ENCODE measurements around the gene SLAMF6. TPM values are rescaled to one million over a fixed set of nuclear protein-coding genes. Genes with fewer than 3 reads are reported as not detected.

Gene SLAMF6
- polyA plus RNA-seq, 1 donor (not counting 4 experiments of a cell fraction or from before 2014, with no cell fraction given), result not detected

GRCh38 chr1:160520999-160521398 lies 2.1 kb downstream of the SLAMF6 start:
- DNase-seq (ENCODE audit: low read depth, low spot score) (no peak), FAIRE-seq (no peak)
- no peaks in the 10 kb centered on the region for H3K9me3 ChIP-seq (ENCODE audit: control insufficient read depth, low read depth, low read length)
- no peaks in the 10 kb centered on the region for H3K27me3 ChIP-seq (ENCODE audit: control insufficient read depth, extremely low read depth, insufficient read depth, low read length)
- no peak overlapping the region for H2AFZ ChIP-seq (ENCODE audit: control insufficient read depth, low read length)
- H3K36me3 ChIP-seq (ENCODE audit: control insufficient read depth in 2 of 2, extremely low read depth in 1 of 2, insufficient read depth in 2 of 2, low read length in 2 of 2), result no peaks in the 10 kb centered on the region
- peaks cover 17% of the 10 kb centered on the region for H3K4me1 ChIP-seq (ENCODE audit: control insufficient read depth, extremely low read depth, insufficient read depth, low read length)
- peak overlapping the region; percentile 18 for H3K4me2 ChIP-seq (ENCODE audit: control insufficient read depth, extremely low read depth, insufficient read depth, low read depth, low read length)
- H3K9ac ChIP-seq (ENCODE audit: control insufficient read depth, extremely low read depth, insufficient read depth, low read length), result no peak overlapping the region
- TF ChIP-seq EZH2 (IDR thresholded peaks at IDR 0.05; ENCODE audit: low read length), result no peak
- no peak for TF ChIP-seq CTCF (optimal IDR thresholded peaks at IDR 0.05 in 1 of 3, IDR thresholded peaks at IDR 0.05 in 1 of 3, conservative IDR thresholded peaks at IDR 0.05 in 1 of 3; ENCODE audit: extremely low read depth in 1 of 3, insufficient read depth in 2 of 3, low read length in 3 of 3)
- H4K20me1 ChIP-seq (ENCODE audit: control insufficient read depth, extremely low read depth, insufficient read depth, low read length), result no peaks in the 10 kb centered on the region
- no peaks in the 10 kb centered on the region for H3K9me1 ChIP-seq (ENCODE audit: control insufficient read depth, extremely low read depth, insufficient read depth, low read length)
- dilution Hi-C loops (cut with MboI; ENCODE audit: extremely low pct_ligation_motif_present, low sequenced_read_pairs), result no loop called here
- H3K79me2 ChIP-seq (ENCODE audit: control insufficient read depth, insufficient read depth, low read length), result no peaks in the 10 kb centered on the region
- no peak overlapping the region for H3K4me3 ChIP-seq (ENCODE audit: control insufficient read depth in 2 of 3, extremely low read depth in 1 of 3, insufficient read depth in 2 of 3, low read depth in 1 of 3, low read length in 3 of 3)
- H3K27ac ChIP-seq (ENCODE audit: control insufficient read depth, insufficient read depth, low read length), result no peak overlapping the region

- H3K27ac ChIP-seq (ENCODE audit: control insufficient read depth, insufficient read depth, low read length), result no peak overlapping the region
- H4K20me1 ChIP-seq (ENCODE audit: control insufficient read depth, extremely low read depth, insufficient read depth, low read length), result no peaks in the 10 kb centered on the region
Measured at GRCh38 chr1:160520582-160520981, 2.5 kb downstream of the SLAMF6 start.

More at GRCh38 chr1:160520582-160520981, 2.5 kb downstream of the SLAMF6 start:
- peak overlapping the region; percentile 18 for H3K4me2 ChIP-seq (ENCODE audit: control insufficient read depth, extremely low read depth, insufficient read depth, low read depth, low read length)
- H3K9ac ChIP-seq (ENCODE audit: control insufficient read depth, extremely low read depth, insufficient read depth, low read length), result no peak overlapping the region
- H3K36me3 ChIP-seq (ENCODE audit: control insufficient read depth in 2 of 2, extremely low read depth in 1 of 2, insufficient read depth in 2 of 2, low read length in 2 of 2), result no peaks in the 10 kb centered on the region
- dilution Hi-C loops (cut with MboI; ENCODE audit: extremely low pct_ligation_motif_present, low sequenced_read_pairs), result no loop called here
- FAIRE-seq, result peak; percentile 9
- no peaks in the 10 kb centered on the region for H3K27me3 ChIP-seq (ENCODE audit: control insufficient read depth, extremely low read depth, insufficient read depth, low read length)
- no peak overlapping the region for H2AFZ ChIP-seq (ENCODE audit: control insufficient read depth, low read length)
- peaks cover 17% of the 10 kb centered on the region for H3K4me1 ChIP-seq (ENCODE audit: control insufficient read depth, extremely low read depth, insufficient read depth, low read length)
- no peaks in the 10 kb centered on the region for H3K9me1 ChIP-seq (ENCODE audit: control insufficient read depth, extremely low read depth, insufficient read depth, low read length)
- H3K4me3 ChIP-seq (ENCODE audit: control insufficient read depth in 2 of 3, extremely low read depth in 1 of 3, insufficient read depth in 2 of 3, low read depth in 1 of 3, low read length in 3 of 3), result peak overlapping the region in 1 of 3 experiments; percentile 41
- DNase-seq (ENCODE audit: low read depth, low spot score), result no peak
- no peaks in the 10 kb centered on the region for H3K79me2 ChIP-seq (ENCODE audit: control insufficient read depth, insufficient read depth, low read length)
- no peaks in the 10 kb centered on the region for H3K9me3 ChIP-seq (ENCODE audit: control insufficient read depth, low read depth, low read length)
- TF ChIP-seq CTCF (optimal IDR thresholded peaks at IDR 0.05 in 1 of 3, IDR thresholded peaks at IDR 0.05 in 1 of 3, conservative IDR thresholded peaks at IDR 0.05 in 1 of 3; ENCODE audit: extremely low read depth in 1 of 3, insufficient read depth in 2 of 3, low read length in 3 of 3), result no peak
- TF ChIP-seq EZH2 (IDR thresholded peaks at IDR 0.05; ENCODE audit: low read length), result no peak

Measured in keratinocyte (primary cell).